GM21576 (cell line): ENCODE results near the gene ZNF688.
"Not testable (repeated sequence)": the region's sequence is repeated elsewhere in the genome, so short reads cannot be mapped to it uniquely, and the experiment has no call there.

Experiments used
- ATAC-seq: cut with Tn5 transposase; IDR thresholded peaks from one replicate; pipeline ENCODE4 v1.9.1; 2021; ENCODE audit warnings: mild to moderate bottlenecking, moderate library complexity; ENCODE audit not compliant: unreplicated experiment

ZNF688 gene

DNA sequence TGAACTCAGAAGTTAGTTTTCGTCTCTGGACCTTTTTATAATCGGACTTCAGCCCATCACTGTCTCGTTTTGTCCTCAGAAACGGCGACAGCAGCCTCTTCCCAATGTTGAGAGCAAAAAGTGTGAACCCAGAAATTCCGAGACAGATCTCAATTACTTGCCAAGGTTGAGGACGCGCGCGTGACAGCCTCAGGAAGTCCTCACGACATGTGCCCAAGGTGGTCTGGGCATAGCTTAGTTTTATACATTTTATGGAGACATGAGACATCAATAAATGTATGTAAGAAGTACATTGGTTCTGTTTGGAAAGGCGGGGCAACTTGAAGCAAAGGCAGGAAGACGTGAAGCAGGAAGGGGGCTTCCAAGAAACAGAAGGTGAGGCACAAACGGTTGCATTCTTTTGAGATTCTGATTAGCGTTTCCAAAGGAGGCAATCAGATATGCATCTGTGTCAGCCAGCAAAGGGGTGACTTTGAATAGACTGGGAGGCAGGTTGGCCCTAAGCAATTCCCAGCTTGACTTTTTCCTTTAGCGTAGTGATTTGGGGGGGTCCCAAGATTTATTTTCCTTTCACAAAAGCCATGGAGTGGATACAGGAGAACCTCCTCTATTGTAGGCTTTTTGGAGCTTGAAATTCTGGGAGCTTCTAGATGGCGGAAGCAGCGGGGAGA lies 36.3 kb downstream of the ZNF688 start:
- peak; percentile 7 for ATAC-seq

DNA sequence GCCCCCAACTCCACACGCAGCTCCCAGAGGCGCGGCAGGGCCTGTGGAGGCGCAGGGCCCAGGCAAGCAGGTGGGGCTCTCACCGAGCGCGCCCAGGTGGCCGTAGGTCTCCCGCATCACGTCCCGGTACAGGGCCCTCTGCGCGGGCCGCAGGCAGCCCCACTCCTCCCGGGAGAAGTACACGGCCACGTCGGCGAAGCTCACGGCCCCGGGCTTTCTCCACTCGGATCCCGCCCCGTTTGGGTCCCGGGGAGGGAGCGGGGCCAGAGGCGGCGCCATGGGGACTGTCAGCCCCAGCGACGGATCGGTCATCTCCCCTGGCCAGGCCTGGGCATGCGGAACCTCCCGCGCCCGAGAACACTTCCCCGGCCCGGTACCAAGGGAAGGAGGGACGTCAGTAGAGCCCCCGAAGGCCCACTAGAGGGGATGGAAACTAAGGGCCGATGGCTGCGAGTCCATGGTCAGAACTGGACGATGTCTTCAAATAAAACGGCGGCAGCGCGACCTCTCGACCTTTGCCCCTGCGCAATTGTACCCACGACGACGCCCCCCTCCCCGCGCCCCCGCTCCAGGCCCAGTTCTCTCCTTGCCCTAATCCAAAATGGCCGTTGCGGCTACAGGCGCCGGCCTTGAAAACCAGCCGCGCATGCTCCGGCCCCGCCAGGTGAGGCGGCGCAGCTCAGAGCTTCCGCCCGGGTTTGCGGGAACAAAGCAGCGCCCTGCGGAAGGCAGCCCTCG lies 37.0 kb downstream of the ZNF688 start, which contains the start of gene ZNF747:
Gene ZNF747 (minus strand): TSS at position 491 of the 738 bp plus-strand sequence. CDS start 179 bp downstream, at position 312.
- ATAC-seq: peak; percentile 48

DNA sequence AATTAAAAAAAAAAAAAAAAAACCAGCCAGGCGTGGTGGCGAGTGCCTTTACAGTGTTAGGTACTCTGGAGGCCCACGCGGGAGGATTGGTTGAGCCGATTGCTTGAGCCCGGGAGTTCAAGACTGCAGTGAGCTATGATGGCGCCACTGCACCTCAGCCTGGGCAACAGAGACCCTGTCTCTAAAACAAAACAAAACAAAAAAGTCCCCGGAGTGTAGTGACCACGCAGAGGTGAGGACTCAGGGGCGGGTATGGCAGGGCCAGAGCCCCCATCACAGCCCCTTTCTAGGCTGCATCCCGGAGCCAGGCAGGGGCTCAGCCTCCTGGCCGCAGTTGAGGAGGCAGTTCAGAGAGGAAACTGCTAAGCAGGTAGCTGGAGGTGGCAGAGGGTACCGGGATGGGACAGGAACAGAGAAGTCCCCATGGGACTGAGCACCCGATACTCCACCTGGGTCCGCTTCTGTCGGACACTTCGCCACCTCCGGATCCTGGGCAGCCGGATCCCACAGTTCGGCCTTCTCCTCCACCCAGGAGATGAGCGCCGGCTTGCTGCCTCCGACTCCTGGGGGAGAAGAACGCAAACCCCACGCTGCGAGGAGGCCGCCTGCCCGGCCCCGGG lies 37.7 kb downstream of the ZNF688 start:
- peak; percentile 14 for ATAC-seq

DNA sequence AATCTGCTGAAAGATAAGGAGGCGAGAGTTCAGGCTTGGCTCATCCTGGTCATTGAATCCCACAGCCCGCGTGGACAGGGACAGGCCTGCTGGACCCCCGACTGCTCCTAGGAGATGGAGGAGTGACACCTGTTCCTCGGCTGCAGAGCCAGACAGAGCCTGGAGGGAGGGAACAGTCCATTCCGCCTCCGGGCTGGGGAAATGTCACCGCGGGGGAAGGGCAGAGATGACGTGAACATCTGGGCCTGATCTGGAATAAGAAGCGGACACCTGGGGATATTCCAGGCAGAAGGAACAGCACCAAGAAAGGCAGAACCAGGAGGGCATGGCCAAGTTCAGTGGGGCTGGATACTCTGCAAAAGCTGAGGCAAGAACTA lies 38.4 kb downstream of the ZNF688 start:
- no peak for ATAC-seq

DNA sequence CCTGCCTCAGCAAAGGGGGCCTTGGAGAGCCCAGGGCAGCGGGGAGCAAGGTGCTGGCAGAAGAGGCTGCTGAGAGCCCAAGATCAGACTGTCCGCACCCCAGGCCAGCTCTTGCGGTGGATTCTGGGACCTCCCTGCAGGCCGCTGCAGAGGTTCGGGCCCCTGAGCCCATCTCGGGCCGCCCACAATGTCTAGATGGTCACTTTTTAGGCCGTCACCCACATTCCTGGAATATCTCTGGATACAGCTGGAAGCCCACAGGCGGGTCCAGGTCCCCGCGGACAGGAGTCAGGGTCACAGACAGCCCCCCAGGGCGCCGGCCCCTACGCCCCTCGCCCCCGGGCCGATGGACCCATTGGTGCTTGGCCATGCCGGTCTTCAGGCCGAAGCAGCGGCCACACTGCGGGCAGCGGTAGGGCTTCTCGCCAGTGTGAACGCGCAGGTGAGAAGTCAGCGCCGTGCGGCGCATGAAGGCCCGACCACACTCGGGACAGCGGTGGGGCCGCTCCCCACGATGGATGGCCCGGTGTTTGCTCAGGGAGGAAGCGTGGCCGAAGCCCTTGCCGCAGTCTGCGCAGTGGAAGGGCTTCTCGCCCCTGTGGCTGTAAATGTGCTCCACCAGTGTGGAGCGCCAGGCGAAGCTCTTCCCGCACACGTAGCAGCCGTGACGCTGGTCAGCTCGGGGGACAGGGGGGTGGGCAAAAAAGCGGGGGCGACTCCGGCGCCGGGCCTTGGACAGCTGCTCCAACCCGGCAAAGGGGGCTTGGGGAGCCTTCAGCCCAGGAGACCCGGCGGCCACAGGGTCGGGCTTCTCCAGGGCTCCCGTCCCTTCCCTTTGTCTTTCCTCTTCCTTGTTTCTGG lies 39.0 kb downstream of the ZNF688 start:
- ATAC-seq: no peak

DNA sequence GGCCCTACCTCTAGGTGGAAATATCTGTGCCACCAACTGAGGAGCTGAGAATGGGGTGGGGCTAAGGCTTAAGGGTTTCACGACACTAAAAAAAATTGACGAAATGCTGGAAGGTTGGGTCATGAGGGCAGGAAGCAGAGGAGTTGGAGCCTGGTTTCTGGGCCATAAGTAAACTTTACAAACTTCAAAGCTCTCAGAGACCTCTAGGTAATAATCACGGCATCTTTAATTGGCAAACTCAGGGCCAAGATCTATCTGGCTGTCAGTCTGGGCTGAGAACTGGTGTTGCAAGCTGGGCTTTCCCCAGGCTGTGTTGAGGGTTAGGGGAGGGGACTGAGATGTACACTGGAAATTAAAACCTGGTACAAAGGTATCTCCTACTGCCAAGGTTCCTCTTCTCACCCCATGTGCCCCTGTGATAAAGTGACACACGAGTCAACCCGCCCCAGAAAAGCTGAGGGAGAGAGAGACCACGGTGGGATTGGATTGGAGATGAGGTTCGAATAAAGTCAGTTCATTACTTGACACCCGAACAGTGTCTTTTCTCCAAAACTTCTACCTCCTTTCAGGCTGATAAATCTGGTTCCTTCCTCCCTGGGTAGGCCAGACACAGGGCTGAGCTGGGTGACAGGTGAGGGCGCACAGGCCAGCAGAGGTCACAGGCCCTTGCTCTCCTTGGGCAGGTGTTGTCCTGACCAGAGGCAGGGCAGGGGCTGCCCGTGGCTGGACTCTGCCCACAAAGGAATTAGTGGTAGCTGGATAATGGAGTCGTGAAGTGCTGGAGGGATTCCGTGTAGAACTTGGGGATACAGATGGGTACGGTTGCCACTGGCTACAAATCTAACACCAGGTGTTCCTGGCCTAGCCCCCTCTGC lies 41.1 kb downstream of the ZNF688 start:
- ATAC-seq: no peak

DNA sequence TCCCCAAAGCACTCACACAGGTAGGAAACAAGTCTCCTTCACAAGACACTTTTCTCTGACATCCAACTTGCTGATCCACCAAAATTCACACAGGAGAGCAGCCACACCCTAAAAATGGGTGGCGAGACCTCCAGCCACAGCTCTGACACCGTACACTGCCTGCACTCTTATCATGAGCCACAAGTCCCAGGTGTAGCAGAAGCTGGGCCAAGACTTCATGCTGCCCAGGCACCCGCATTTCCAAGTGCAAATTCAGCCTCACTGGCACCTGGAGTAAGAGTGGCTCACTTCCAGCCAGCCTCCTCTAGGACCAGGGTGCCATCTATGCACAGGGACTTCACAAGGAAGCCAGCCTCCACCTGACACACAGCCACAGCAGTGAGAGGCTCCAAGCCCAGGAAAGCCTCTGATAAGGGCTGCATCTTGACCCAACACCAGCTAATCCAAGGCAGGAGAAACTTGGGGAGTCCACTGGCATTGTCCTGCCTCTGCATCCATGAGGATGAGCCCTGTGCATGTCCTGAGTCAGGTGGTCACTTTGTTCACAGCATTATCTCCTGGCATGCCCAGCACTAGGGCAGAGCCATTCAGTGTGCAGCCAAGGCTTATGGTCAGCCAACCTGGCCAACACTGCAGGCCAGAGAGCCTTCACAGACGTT lies 42.6 kb downstream of the ZNF688 start:
- ATAC-seq: no peak

DNA sequence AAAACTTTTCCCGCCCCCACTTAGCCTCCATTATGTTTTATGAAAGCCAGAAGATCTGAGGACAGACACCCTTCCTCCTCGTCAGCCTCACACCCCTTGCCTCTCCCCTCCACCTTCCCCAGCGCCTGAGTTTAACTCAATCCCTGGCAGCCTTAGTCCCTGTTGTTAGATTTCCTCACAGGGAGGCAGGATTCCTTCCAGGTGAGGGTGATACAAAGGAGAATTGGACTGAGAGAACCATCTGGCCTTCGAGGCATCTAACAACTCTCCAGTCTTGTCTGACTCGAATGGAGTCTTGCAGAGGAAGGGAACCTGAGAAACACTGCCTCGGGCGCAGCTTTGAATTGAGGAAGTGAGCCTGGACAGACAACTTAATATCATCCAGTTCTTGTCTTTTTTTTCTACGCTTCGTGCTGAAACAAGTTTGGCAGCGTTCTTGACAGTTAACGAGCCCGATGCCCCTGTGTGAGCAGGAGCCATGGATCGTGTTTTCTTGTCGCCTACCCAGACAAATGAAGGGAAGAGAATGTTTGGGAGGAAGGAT lies 43.8 kb downstream of the ZNF688 start:
- no peak for ATAC-seq

DNA sequence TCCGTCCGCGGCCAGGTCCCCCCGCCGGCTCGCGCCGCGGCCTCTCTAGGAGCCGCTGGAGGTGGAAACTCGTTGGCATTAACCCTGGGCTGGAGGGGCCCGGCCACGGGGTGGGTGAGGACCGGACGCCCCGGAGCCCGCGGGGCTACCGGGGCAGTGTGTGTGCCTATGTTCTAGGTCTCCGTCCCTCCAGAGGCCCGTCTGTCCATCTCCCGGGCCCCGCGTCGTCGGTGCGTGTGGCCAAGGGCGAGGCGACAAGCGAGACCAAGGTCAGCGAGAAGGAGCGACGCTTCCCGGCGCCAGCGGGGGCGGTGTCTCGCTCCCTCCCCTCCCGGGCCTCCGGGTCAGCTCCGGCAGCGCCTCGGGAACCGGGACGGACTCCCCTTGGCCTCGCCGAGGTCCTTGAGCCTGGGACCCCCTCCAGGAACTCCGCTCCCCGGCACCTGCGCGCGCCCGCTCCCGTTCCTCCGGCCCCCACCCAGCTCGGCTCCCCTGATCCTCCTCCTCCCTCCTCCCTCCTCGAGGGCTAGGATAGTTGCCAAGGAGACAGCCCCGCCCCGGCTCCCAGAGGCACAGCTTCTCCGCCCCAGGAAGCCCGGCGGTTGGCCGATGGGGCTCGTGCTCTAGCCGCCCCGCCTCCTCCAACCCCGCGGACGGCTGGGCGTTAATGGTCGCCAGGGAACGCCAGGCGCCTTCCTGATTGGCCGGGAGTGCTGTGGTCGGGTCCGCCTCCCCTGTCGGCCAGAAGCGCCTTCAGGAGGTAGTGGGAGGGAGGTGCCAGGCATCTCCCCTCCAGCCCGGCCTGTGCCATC lies 44.5 kb downstream of the ZNF688 start:
- ATAC-seq: peak; percentile 78

DNA sequence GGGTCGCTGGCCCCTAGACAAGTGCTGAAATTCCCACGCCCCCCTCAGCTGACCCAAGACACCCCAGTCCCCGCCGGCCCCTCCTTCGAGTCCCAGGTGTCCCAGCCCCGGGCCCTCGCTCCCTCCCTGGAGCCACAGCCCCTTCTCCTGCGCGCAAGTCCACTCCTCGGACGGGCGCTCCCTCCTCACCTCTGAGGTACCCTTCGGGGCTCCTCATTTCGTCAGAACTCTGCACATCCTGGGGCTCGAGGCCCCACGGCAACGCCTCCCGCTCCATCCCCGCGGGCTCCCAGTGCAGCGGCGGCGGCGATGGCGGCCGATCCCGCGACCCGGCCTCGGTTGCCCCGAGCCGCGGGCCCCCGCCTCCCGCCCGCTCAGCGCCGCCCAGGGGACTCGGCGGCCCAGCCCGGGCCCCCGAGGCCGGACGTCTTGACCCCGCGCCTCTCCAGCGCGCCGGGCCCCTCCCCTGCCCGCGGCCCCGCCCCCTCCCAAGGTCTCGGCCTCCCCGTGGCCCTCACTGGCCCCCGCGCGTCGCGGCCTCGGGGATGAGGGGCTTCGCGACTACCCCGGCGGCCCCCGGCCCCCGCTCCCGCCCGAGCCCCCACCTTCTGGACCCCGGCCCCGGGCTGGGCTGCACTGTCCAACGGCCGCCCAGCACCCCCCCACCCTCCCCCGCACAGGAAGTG lies 45.2 kb downstream of the ZNF688 start, which contains the start of gene ZNF768:
Gene ZNF768 (minus strand): TSS at position 430 of the 686 bp plus-strand sequence. CDS start 153 bp downstream, at position 277.
- no peak for ATAC-seq

DNA sequence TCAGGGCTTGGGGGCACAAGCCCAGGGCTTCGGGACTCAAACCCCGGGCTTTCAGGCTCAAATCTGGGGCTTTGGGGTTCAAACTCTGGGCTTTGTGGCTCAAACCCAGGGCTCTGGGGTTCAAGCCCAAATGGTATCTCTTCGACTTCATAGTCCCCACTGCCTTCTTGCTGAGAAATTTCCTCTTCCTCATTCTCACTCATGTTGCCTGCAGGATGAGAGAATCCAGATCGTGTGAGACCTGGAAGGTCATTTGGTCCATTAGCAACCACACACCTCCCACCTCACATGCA lies 45.7 kb downstream of the ZNF688 start:
- no peak for ATAC-seq

DNA sequence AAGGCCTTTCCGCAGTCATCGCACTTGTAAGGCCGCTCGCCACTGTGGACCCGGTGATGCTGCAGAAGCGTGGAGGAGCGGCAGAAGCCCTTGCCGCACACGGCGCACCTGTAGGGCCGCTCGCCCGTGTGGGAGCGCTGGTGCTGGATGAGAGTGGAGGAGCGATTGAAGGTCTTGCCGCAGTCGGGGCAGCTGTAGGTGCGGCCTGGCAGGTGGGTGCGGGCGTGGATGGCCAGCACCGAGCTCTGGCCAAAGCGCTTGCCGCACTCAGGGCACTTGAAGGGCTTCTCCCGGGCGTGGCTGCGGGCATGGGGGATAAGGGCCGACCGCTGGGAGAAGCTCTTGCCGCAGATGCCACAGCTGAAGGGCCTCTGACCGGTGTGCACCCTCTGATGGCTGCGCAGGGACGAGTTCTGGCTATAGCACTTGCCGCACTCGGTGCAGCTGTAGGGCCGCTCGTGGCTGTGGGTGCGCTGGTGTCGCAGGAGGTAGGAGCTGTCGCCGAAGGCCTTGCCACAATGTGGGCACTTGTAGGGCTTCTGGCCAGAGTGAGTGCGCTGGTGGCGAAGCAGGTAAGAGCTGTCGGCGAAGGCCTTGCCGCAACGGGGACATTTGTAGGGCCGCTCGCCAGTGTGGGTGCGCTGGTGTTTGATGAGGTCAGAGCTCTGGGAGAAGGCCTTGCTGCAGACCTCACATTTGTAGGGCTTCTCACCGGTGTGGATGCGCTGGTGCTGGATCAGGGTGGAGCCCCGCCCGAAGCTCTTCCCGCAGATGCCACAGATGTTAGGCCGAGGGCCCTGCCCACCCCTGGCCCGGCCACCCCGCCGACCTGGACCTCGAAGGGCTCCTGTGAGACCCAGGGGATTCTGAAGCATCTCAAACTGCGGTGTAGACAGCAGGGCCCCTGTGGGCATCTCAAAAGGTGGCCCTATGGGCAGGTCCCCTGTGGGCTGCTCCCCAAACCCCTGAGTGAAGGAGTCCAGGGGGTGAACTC lies 46.6 kb downstream of the ZNF688 start:
- no peak for ATAC-seq

DNA sequence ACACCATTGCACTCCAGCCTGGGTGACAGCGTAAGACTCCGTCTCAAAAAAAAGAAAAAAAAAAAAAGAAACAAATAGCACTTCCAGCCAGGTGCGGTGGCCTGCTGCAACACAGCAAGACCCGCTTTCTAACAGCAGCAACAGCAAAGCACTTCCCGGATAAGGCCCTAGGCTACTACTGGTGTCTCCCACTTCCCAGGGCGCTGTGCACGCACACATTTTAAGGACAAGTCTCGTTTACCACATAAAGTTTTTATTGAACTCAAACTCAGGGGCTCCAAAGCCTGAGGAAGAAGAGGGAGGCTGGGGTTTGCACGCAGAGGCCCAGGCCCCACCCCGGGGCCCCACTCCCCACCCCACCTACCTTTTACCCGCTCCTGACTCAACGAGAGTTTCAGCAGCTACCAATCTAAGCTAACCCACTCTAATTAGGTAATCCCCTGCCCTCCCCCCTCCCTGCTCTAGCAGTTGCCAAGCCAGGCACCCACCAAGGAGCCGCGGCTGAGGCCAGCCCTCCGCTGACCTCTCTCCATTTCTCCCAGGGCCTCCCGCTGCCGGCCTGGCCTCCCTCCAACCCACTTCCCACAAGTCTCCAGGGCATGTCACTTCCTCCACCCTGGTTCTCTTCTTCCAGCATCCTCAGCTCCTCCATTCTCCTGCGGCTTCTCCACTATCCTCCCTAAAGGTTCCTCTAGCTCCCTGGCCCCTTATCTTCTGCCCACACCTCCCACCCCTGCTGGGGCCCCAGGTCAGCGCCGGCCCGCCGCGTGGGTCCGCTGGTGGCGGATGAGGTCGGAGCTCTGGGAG lies 47.5 kb downstream of the ZNF688 start:
- no peak for ATAC-seq

DNA sequence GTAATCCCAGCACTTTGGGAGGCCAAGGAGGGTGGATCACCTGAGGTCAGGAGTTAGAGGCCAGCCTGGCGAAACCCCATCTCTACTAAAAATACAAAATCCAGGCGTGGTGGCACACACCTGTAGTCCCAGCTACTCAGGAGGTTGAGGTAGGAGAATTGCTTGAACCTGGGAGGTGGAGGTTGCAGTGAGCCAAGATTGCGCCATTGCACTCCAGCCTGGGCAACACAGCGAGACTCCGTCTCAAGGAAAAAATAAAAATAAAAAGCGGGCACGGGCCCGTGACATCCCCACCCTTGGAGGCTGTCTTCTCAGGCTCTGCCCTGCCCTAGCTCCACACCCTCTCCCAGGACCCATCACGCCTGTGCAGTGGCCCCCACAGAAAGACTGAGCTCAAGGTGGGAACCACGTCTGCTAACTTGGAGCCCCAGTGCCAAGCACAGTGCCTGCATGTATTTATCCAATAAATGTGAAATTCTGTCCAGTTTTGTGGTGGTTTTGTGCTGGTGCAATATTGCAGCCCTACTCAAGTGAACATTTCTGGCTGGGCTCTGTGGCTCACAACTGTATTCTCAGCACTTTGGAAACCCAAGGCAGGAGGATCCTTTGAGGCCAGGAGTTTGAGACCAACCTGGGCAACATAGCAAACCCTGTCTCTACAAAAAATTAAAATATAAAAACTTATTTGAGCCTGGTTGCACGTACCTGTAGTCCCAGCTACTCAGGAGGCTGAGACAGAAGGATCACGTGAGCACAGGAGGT lies 48.6 kb downstream of the ZNF688 start:
- ATAC-seq: not testable (repeated sequence)
